ENCODE measurements around the gene KIF12.

The KIF12 gene

DNA sequence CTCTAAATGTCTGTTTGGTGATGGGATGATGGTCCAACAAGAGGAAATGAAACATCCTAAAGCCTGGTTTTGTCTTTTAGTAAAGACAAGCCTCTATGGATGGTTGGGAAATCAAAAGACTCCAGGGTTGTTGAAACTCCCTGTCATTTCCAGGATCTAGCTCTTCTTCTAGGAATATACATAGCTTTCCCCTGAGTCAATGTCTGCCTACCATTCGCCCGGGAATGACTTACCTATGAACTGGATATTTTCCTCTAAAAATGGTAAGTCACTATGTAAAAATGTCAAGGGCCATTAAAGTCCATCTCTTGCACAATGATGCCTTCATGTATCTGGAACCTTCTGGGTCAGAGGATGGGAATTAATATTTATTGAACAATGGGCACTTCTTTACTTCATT, 11.1 kb upstream of the KIF12 start:
- no peak for TF ChIP-seq CTCF (IDR thresholded peaks at IDR 0.05; ENCODE audit: low read depth, low read length, missing control alignments)
- Histone ChIP-seq H3K4me3 (ENCODE audit: low read depth, low read length) (no peak overlapping the region), H3K27ac (no peak overlapping the region), H3K27me3 (replicated peaks) (peaks cover 4% of the 10 kb centered on the region), H3K36me3 (replicated peaks) (no peaks in the 10 kb centered on the region)
- in situ Hi-C loops (cut with HindIII; ENCODE audit: low pct_ligation_motif_present, low sequenced_read_pairs): no loop called here
- DNase-seq: no peak

- no peaks in the 10 kb centered on the region for H3K36me3 ChIP-seq (replicated peaks)
- H3K4me3 ChIP-seq (ENCODE audit: low read depth, low read length): no peak overlapping the region
- peaks cover 4% of the 10 kb centered on the region for H3K27me3 ChIP-seq (replicated peaks)
- DNase-seq: no peak
- in situ Hi-C loops (cut with HindIII; ENCODE audit: low pct_ligation_motif_present, low sequenced_read_pairs): no loop called here
- no peak for TF ChIP-seq CTCF (IDR thresholded peaks at IDR 0.05; ENCODE audit: low read depth, low read length, missing control alignments)
- no peak overlapping the region for H3K27ac ChIP-seq
Observed at GRCh38 chr9:114109124-114109523, 10.0 kb upstream of the KIF12 start.

- in situ Hi-C loops (cut with HindIII; ENCODE audit: low pct_ligation_motif_present, low sequenced_read_pairs): no loop called here
- no peaks in the 10 kb centered on the region for H3K36me3 ChIP-seq (replicated peaks)
- peaks cover 4% of the 10 kb centered on the region for H3K27me3 ChIP-seq (replicated peaks)
- H3K27ac ChIP-seq: no peak overlapping the region
- no peak overlapping the region for H3K4me3 ChIP-seq (ENCODE audit: low read depth, low read length)
- TF ChIP-seq CTCF (IDR thresholded peaks at IDR 0.05; ENCODE audit: low read depth, low read length, missing control alignments): peak; percentile 100
- DNase-seq: peak; percentile 59
Observed at GRCh38 chr9:114108016-114108833, 9.1 kb upstream of the KIF12 start.

DNA sequence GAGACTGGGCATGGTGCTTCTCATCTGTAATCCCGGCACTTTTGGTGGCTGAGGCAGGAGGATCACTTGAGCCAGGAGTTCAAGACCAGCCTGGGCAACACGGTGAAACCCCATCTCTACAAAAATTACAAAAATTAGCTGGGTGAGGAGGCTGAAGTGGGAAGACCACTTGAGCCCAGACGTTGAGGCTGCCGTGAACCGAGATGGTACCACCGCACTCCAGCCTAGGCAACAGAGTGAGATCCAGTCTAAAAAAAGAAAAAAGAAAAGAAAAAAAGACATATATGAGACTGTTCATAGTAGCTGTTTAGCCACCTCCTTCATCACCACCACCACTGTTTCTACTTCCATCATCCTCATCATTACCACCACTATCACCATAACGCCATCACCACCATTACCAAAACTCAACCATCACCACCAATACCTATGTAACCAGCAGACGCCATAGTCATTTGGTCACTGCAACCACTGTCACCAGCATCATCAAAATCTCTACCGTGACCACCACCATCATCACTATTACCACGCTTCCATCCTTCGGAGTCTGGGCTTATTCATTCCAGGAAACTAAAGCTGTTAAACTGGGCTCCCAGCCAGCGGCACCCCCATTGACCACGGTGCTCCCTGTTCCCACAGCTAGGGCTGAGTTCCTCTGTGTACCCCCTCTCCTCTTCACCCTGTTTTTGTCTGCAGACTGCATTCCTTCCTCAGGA, 8.4 kb upstream of the KIF12 start:
- DNase-seq: no peak
- Histone ChIP-seq H3K27ac (no peak overlapping the region), H3K36me3 (replicated peaks) (no peaks in the 10 kb centered on the region), H3K4me3 (ENCODE audit: low read depth, low read length) (no peak overlapping the region), H3K27me3 (replicated peaks) (peaks cover 4% of the 10 kb centered on the region)
- no peak for TF ChIP-seq CTCF (IDR thresholded peaks at IDR 0.05; ENCODE audit: low read depth, low read length, missing control alignments)
- in situ Hi-C loops (cut with HindIII; ENCODE audit: low pct_ligation_motif_present, low sequenced_read_pairs): no loop called here

- TF ChIP-seq CTCF (IDR thresholded peaks at IDR 0.05; ENCODE audit: low read depth, low read length, missing control alignments): no peak
- no peaks in the 10 kb centered on the region for H3K36me3 ChIP-seq (replicated peaks)
- H3K27ac ChIP-seq: no peak overlapping the region
- H3K27me3 ChIP-seq (replicated peaks): peaks cover 4% of the 10 kb centered on the region
- no peak overlapping the region for H3K4me3 ChIP-seq (ENCODE audit: low read depth, low read length)
- DNase-seq: no peak
- in situ Hi-C loops (cut with HindIII; ENCODE audit: low pct_ligation_motif_present, low sequenced_read_pairs): no loop called here
Observed at GRCh38 chr9:114105236-114105635, 6.1 kb upstream of the KIF12 start.

Measured in brain microvascular endothelial cell (primary cell).